Gastrocnemius medialis (tissue), 4 donors: Measurements from ENCODE around the gene PRPF40A.

Experiments used
- CTCF ChIP-seq, 5 experiments: fragments of 450-650 bp in 3 of 5; fragments of 200-600 bp in 2 of 5; sonication (generic) in 2 of 5; IDR thresholded peaks in 4 of 5; conservative IDR thresholded peaks in 1 of 5; 1 replicate in 4 of 5; 2 replicates in 1 of 5; pipeline ENCODE4 v1.5.1; 2016 to 2019; ENCODE audit warnings: antibody characterized with exemption in 5 of 5, mild to moderate bottlenecking in 3 of 5, moderate library complexity in 3 of 5
- POLR2A ChIP-seq, 2 donors: fragments of 450-650 bp; IDR thresholded peaks; one replicate each; pipeline ENCODE4 v1.6.1; 2017; ENCODE audit warnings: antibody characterized with exemption in 2 of 2, mild to moderate bottlenecking in 2 of 2, moderate library complexity in 2 of 2

GRCh38 chr2:152740743-152741328 lies 23.6 kb upstream of the PRPF40A start:
- TF ChIP-seq CTCF (IDR thresholded peaks at IDR 0.05 in 4 of 5, conservative IDR thresholded peaks at IDR 0.05 in 1 of 5) (peak; percentile 23 to 74 (median 46)), POLR2A (IDR thresholded peaks at IDR 0.05) (no peak)
